ENCODE data around the gene SLC1A1. TPM values are rescaled to one million over a fixed set of nuclear protein-coding genes. Genes with fewer than 3 reads are reported as not detected.

SLC1A1 gene
- total RNA-seq, 1 experiment from 2014 or later = 71.6 TPM

- Mint-ChIP-seq H3K9me3 (ENCODE audit: low read depth, unreplicated experiment) (no peaks in the 10 kb centered on the region), H3K36me3 (ENCODE audit: insufficient read depth, unreplicated experiment) (no peaks in the 10 kb centered on the region), H3K4me3 (ENCODE audit: low read depth, unreplicated experiment) (no peak overlapping the region), H3K27me3 (ENCODE audit: unreplicated experiment) (no peaks in the 10 kb centered on the region), H3K27ac (ENCODE audit: unreplicated experiment) (no peak overlapping the region), H3K4me1 (ENCODE audit: low read depth, unreplicated experiment) (no peaks in the 10 kb centered on the region)
- CTCF ChIA-PET = no interaction called here
- intact Hi-C loops (cut with micrococcal nuclease; ENCODE audit: unreplicated experiment) = no loop called here
- no peak for TF ChIP-seq CTCF (IDR thresholded peaks at IDR 0.05; ENCODE audit: unreplicated experiment)
- DNase-seq = no peak
- no TSS peak for BruUV-seq (replicated peaks)
These were observed 130.8 kb downstream of the SLC1A1 start for GRCh38 chr9:4620881-4621555.

DNA sequence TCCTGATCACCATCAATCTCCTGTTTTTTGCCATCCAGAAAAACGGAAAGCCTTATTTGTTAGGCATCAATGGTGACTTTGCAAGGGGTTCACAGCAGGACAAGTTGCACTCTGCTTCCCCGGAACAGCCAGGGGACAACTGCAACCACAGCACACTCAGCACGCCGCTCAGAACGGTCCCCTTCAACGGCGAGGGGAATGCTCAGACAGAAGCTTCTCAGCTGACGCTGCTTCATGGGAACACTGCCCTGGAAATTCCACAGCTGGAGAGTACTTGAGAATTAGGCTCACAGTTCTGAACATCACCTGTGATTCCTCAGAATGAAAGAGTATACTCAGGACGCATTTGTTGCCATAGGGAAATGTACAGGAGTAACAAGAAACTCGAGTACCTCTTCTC lies 131.7 kb downstream of the SLC1A1 start:
- DNase-seq = no peak
- intact Hi-C loops (cut with micrococcal nuclease; ENCODE audit: unreplicated experiment) = no loop called here
- CTCF ChIA-PET = no interaction called here
- H3K4me1 Mint-ChIP-seq (ENCODE audit: low read depth, unreplicated experiment) = no peaks in the 10 kb centered on the region
- no peaks in the 10 kb centered on the region for H3K27me3 Mint-ChIP-seq (ENCODE audit: unreplicated experiment)
- no peaks in the 10 kb centered on the region for H3K9me3 Mint-ChIP-seq (ENCODE audit: low read depth, unreplicated experiment)
- H3K36me3 Mint-ChIP-seq (ENCODE audit: insufficient read depth, unreplicated experiment) = no peaks in the 10 kb centered on the region
- no peak overlapping the region for H3K27ac Mint-ChIP-seq (ENCODE audit: unreplicated experiment)
- TF ChIP-seq CTCF (IDR thresholded peaks at IDR 0.05; ENCODE audit: unreplicated experiment) = no peak
- no TSS peak for BruUV-seq (replicated peaks)
- H3K4me3 Mint-ChIP-seq (ENCODE audit: low read depth, unreplicated experiment) = no peak overlapping the region

DNA sequence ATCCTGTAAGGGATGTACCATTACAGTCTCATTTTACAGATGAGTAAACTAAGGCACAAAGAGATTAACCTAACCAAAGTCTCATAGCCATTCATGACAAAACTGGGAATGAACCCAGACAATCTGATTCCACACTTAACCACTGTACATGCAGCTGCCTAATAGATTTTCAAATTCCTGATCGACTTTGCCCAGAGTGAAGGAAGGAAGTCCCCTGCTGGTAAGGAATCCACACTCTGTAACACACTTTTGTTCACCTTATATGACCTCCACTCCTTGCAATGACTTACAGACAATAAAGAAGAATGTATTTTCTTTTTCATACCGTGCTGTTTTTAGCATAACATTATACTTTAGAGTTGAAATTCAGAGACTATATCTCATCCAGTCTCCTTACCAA lies 140.6 kb downstream of the SLC1A1 start:
- Mint-ChIP-seq H3K4me1 (ENCODE audit: low read depth, unreplicated experiment) (no peaks in the 10 kb centered on the region), H3K36me3 (ENCODE audit: insufficient read depth, unreplicated experiment) (no peaks in the 10 kb centered on the region), H3K27me3 (ENCODE audit: unreplicated experiment) (no peaks in the 10 kb centered on the region), H3K4me3 (ENCODE audit: low read depth, unreplicated experiment) (no peak overlapping the region), H3K27ac (ENCODE audit: unreplicated experiment) (no peak overlapping the region), H3K9me3 (ENCODE audit: low read depth, unreplicated experiment) (no peaks in the 10 kb centered on the region)
- CTCF ChIA-PET = no interaction called here
- no peak for DNase-seq
- no peak for TF ChIP-seq CTCF (IDR thresholded peaks at IDR 0.05; ENCODE audit: unreplicated experiment)
- BruUV-seq (replicated peaks) = no TSS peak
- intact Hi-C loops (cut with micrococcal nuclease; ENCODE audit: unreplicated experiment) = no loop called here

Other genes with a start within 250 kb of the SLC1A1 start
- gene GLIS3, start 190.4 kb upstream of the SLC1A1 start, total RNA-seq (2022) = 72.5 and 90.8 TPM in 2 replicates
- gene PLPP6, start 171.8 kb downstream of the SLC1A1 start, total RNA-seq (2022) = 10.3 and 11.1 TPM in 2 replicates
- 5.7 and 7.1 TPM in 2 replicates for gene SPATA6L, start 176.0 kb downstream of the SLC1A1 start, total RNA-seq (2022)
- 12.1 TPM in 2 replicates for gene CDC37L1, start 189.1 kb downstream of the SLC1A1 start, total RNA-seq (2022)